AG04450 (cell line): Measurements from ENCODE around the gene TMEM151B. TPM values are rescaled to one million over a fixed set of nuclear protein-coding genes. Genes with fewer than 3 reads are reported as not detected.

Experiments
- CTCF ChIA-PET: fragments of 300-600, 350-600 bp; formaldehyde crosslinking; extraction: SDS; loops from one replicate; lab custom pipeline; 2022; ENCODE audit warnings: antibody characterized with exemption, inconsistent platforms; lab: Charles Lee
- POLR2A ChIA-PET: fragments of 350-600 bp; formaldehyde crosslinking; extraction: SDS; loops from one replicate; lab custom pipeline; 2021; ENCODE audit warnings: antibody characterized with exemption, inconsistent platforms; lab: Yijun Ruan, JAX
- DNase-seq: peaks from one replicate; pipeline ENCODE4 v3.0.0-alpha.2; 2011; ENCODE audit warnings: low read depth, low spot score
- H3K27ac ChIP-seq: one replicate; pipeline ENCODE4 v1.5.1; 2012; ENCODE audit warnings: low read depth, low read length, control low read depth
- H3K27me3 ChIP-seq: one replicate; pipeline ENCODE4 v1.6.0; 2012; ENCODE audit warnings: low read length; ENCODE audit not compliant: control insufficient read depth, insufficient read depth
- H3K4me3 ChIP-seq: 2 replicates; pipeline ENCODE4 v1.5.1; 2011; ENCODE audit warnings: mild to moderate bottlenecking, low read depth, low read length, control low read depth
- H3K9me3 ChIP-seq: 2 replicates; pipeline ENCODE4 v1.5.1; 2012; ENCODE audit warnings: low read length; ENCODE audit not compliant: control insufficient read depth, insufficient read depth
- polyA plus RNA-seq: library from polyadenylated mRNA; depleted of rRNA; stranded (reverse); fragments of >200 nt; gene quantifications from 2 replicates; pipeline ENCODE4 v1.2.3, GENCODE V29; 2011; rRNA removed
- TF ChIP-seq, protein P1 (sequence below): IDR thresholded peaks from 2 replicates; pipeline ENCODE4 v1.5.1; 2011; ENCODE audit warnings: low read depth, low read length, control low read depth, inconsistent platforms

TMEM151B gene
- polyA plus RNA-seq, 1 experiment, result not detected

DNA sequence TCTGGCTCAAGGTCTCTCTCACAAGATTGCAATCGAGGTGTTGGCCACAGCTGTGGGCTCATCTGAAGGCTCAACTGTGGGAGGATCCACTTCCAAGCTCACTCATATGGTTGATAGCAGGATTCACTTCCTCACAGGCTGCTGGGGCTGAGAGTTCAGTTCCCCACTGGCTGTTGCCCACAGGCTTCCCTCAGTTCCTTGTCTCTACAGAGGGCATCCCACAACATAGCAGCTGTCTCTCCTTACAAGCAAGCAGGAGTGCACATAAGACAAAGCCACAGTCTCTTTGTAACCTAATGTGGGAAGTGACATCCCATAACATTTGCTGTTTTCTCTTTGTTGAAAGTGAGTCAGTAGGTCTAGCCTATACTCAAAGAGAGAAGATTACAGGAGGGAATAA, 86.2 kb downstream of the TMEM151B start:
- ChIA-PET CTCF (no interaction called here), POLR2A (no interaction called here)
- DNase-seq, result no peak
- no peak overlapping the region for H3K27ac ChIP-seq
- TF ChIP-seq, protein P1, sequence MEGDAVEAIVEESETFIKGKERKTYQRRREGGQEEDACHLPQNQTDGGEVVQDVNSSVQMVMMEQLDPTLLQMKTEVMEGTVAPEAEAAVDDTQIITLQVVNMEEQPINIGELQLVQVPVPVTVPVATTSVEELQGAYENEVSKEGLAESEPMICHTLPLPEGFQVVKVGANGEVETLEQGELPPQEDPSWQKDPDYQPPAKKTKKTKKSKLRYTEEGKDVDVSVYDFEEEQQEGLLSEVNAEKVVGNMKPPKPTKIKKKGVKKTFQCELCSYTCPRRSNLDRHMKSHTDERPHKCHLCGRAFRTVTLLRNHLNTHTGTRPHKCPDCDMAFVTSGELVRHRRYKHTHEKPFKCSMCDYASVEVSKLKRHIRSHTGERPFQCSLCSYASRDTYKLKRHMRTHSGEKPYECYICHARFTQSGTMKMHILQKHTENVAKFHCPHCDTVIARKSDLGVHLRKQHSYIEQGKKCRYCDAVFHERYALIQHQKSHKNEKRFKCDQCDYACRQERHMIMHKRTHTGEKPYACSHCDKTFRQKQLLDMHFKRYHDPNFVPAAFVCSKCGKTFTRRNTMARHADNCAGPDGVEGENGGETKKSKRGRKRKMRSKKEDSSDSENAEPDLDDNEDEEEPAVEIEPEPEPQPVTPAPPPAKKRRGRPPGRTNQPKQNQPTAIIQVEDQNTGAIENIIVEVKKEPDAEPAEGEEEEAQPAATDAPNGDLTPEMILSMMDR, result no peak
- H3K9me3 ChIP-seq, result no peaks in the 10 kb centered on the region; the same call in 1 of the 2 replicates
- H3K4me3 ChIP-seq, result no peak overlapping the region
- H3K27me3 ChIP-seq, result peaks cover 28% of the 10 kb centered on the region

Other genes starting within 250 kb of the TMEM151B start
- 57.3 and 64.1 TPM in 2 replicates for gene MRPL14, start 143.0 kb upstream of the TMEM151B start, polyA plus RNA-seq
- gene TMEM63B, start 142.9 kb upstream of the TMEM151B start, polyA plus RNA-seq, result 39.4 and 42.1 TPM in 2 replicates
- gene CAPN11, start 111.6 kb upstream of the TMEM151B start, polyA plus RNA-seq, result 0.04 and 0.09 TPM in 2 replicates
- not detected in 2 replicates for gene MYMX, start 53.5 kb upstream of the TMEM151B start, polyA plus RNA-seq
- 13.2 and 14.9 TPM in 2 replicates for gene SLC29A1, start 46.9 kb upstream of the TMEM151B start, polyA plus RNA-seq
- 792 and 943 TPM in 2 replicates for gene HSP90AB1, start 23.3 kb upstream of the TMEM151B start, polyA plus RNA-seq
- gene SLC35B2, start 12.9 kb upstream of the TMEM151B start, polyA plus RNA-seq, result 83.5 and 107 TPM in 2 replicates
- gene NFKBIE, start 4.9 kb upstream of the TMEM151B start, polyA plus RNA-seq, result 13.7 and 17.0 TPM in 2 replicates
- gene AARS2, start 42.9 kb downstream of the TMEM151B start, polyA plus RNA-seq, result 5.8 and 6.2 TPM in 2 replicates
- not detected in 2 replicates for gene SPATS1, start 72.2 kb downstream of the TMEM151B start, polyA plus RNA-seq
- 14.5 and 22.4 TPM in 2 replicates for gene CDC5L, start 117.3 kb downstream of the TMEM151B start, polyA plus RNA-seq